GM19193 (cell line): Measurements from ENCODE around the gene DAGLA.

Experiments
- POLR2A ChIP-seq: IDR thresholded peaks from 4 replicates; pipeline ENCODE4 v1.6.1; 2011; ENCODE audit not compliant: insufficient read depth, insufficient read length; ENCODE audit errors: extremely low read depth

Gene DAGLA

DNA sequence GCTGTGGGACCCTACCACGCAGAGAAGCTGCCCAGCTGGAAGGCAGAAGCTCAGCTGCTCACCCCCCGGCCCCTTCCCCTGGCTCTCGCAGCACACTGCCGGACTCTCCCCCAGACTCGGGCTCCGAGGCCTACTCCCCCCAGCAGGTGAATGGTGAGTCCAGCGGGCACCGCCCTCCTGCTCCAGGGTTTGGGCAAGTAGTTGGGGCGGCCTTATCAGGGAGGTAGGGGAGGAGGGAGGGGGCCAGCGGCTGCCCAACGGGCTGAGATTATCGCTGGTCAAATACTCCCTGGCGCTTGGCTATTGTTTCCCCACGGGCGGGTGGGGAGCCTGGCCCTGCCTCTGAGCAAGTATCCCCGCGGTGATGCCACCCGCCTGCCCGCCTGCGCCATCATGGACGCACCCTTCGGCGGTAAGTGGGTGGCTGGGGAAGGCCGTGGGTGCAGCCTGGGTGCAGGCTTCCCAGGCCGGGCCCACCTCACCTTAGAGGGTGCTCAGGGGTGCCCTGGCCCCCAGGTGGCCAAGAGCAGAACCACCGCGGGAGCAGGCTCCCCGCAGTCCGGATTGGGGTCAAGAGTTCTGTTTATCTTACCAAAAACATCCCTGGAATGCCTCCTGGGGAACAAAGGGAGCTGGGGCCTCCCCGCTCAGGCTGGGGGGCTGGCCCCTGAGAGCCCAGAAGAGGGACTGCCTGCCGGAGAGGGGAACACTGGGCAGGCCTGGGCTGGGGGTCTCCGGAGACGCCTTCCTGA lies 89.2 kb downstream of the DAGLA start:
- TF ChIP-seq POLR2A = no peak

GRCh38 chr11:61769946-61770683 lies 89.9 kb downstream of the DAGLA start:
- TF ChIP-seq POLR2A = no peak

DNA sequence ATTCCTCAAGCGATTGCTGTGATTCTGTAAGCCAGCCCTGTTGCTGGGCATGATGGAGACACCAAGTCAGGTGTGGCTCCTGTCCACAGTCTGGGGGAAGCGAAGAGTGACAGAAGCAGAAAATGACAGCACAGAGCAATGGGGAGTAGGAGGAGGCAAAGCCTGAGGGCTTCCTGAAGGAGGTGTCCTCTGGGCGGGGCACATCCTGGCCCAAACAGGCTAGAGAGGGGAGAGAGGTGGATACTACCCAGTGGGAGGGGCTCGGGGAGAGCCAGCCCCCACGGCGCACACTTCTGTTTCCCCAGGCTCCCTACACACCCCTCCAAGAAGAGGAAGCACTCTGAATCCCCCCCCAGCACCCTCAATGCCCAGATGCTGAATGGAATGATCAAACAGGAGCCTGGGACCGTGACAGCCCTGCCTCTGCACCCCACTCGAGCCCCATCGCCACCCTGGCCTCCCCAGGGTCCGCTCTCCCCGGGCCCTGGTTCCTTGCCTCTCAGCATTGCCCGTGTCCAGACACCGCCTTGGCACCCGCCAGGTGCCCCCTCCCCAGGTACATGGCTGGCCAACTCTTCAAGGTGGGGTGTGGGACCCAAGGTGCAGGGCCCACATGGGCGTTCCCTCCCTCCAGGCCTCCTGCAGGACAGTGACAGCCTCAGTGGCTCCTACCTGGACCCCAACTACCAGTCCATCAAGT lies 91.2 kb downstream of the DAGLA start:
- no peak for TF ChIP-seq POLR2A

DNA sequence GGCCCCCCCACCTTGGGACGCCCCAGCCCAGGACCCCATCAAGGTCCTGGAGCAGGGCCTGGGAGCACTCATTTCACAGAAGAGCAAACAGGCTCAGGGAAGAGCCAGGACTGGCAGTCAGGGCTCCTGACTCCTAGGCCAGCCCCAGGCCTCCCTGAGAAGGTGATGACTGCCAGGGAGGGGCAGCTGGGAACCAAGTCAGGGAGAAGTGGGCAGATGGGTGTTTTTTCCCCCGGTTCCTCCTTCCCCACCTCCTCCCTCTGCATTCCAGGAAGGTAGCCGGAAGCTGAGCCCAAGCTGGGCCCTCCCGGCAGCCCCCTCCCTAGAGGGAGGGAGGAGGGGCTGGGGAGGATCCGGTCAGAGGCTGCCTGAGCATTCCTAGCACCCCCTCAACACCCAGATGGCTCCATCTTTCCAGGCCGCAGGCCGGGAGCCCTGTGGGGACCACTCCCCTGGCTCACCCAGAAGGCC lies 91.8 kb downstream of the DAGLA start:
- TF ChIP-seq POLR2A = no peak

- TF ChIP-seq POLR2A = no peak
These were observed 93.2 kb downstream of the DAGLA start for GRCh38 chr11:61773356-61773755.

DNA sequence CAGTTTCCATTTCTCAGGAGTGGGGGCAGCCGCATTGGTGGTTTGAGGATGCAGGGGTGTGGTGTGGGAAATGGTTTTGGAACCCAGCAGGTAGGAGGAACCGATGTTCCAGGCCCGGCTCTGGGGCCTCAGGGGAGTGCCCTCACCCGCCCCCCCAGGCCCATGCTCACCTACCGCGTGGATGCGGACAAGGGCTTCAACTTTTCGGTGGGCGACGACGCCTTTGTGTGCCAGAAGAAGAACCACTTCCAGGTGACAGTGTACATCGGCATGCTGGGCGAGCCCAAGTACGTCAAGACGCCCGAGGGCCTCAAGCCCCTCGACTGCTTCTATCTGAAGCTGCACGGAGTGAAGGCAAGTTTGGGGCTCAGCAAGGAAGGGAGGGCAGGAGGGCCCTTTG lies 93.6 kb downstream of the DAGLA start:
- no peak for TF ChIP-seq POLR2A

GRCh38 chr11:61774411-61774810 lies 94.2 kb downstream of the DAGLA start:
- no peak for TF ChIP-seq POLR2A

GRCh38 chr11:61775106-61775505 lies 94.9 kb downstream of the DAGLA start:
- no peak for TF ChIP-seq POLR2A

GRCh38 chr11:61775606-61776554 lies 95.7 kb downstream of the DAGLA start:
- no peak for TF ChIP-seq POLR2A

DNA sequence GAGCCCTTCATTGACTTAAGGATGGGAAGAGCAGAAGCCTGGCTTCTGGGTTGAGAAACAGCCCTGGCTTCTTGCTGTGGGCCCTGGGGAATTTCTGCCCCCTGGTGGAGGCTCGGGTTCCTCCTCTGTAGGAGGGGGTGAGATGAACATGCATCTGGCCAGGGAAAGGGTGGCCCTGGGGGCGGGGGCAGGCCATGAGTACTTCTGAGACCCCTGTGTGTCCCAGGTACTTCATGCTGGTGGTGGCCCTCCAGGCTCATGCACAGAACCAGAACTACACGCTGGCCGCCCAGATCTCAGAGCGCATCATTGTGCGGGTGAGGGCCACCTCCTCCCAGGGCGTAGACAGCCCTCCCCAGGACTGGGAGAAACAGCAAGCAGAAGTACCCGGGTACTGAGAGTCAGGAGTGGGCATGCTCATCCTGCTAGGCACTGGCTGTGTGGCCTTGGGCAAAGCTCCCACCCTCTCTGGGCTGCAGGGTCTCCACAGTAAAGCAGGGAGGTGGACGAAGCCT lies 96.4 kb downstream of the DAGLA start:
- TF ChIP-seq POLR2A = no peak

DNA sequence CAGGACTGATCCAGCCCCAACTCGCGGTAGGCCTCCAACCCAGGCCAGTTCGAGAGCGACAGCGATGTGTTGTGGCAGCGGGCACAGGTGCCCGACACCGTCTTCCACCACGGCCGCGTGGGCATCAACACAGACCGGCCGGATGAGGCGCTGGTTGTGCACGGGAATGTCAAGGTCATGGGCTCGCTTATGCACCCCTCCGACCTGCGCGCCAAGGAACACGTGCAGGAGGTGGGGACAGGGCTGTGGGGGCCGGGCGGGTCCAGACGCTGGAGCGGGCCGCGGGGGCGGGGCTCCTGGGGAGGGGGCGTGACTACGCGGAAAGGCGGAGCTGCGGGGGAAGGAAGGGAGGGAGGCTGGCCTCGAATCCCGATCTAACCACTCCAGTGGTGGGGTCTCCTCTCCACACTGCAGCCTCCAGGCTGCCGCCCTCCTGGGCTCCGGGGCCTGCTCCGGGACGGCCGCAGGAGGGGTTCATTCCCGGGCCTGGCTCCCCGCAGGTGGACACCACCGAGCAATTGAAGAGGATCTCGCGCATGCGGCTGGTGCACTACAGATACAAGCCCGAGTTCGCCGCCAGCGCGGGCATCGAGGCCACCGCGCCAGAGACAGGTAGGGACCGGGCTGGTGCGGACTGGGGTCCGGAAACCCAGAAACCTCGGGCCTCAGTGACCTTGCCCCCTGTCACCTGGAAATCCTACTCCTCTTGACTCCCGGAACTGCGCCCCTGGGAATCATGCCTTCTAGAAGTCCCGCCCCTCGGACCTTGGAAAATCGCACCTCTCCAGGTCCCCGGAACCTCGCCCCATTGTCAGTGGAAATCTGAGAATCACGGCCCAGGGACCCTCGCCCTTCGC lies 97.3 kb downstream of the DAGLA start:
- TF ChIP-seq POLR2A = no peak

- no peak for TF ChIP-seq POLR2A
These were observed 98.2 kb downstream of the DAGLA start for GRCh38 chr11:61778357-61778886.
